Testis (tissue), 2 donors: ENCODE results near the gene DEK.

Source experiments
- CTCF ChIP-seq, 3 experiments: fragments of 450-650 bp in 2 of 3; fragments of 200-600 bp in 1 of 3; sonication (generic) in 1 of 3; IDR thresholded peaks; one replicate each; pipeline ENCODE4 v1.5.1; 2016 to 2019; ENCODE audit warnings: antibody characterized with exemption in 3 of 3, mild to moderate bottlenecking in 2 of 3, moderate library complexity in 1 of 3
- POLR2A ChIP-seq: fragments of 450-650 bp; IDR thresholded peaks from one replicate; pipeline ENCODE4 v1.6.1; 2017; ENCODE audit warnings: antibody characterized with exemption, mild to moderate bottlenecking, moderate library complexity

GRCh38 chr6:18289283-18289682 lies 25.0 kb upstream of the DEK start:
- no peak for TF ChIP-seq CTCF (IDR thresholded peaks at IDR 0.05)
- no peak for TF ChIP-seq POLR2A
